CD4-positive, alpha-beta T cell treated with Interleukin-15 for 4 hours (primary cell): ENCODE data around the gene GPR4.

Source experiments
- DNase-seq: peaks from one replicate; pipeline ENCODE4 v3.0.0-alpha.2; 2020; ENCODE audit warnings: low spot score

GPR4 gene

GRCh38 chr19:45547965-45548609 is 53.9 kb downstream of the GPR4 start:
- DNase-seq: no peak

GRCh38 chr19:45547211-45547770 is 54.7 kb downstream of the GPR4 start:
- no peak for DNase-seq

GRCh38 chr19:45542234-45542668 is 59.8 kb downstream of the GPR4 start:
- no peak for DNase-seq
